Measurements from ENCODE around the gene DERA. TPM values are rescaled to one million over a fixed set of nuclear protein-coding genes. Genes with fewer than 3 reads are reported as not detected.

The DERA gene
- total RNA-seq, 2 experiments from 2014 or later, result 24.5 to 28.3 TPM

GRCh38 chr12:15987696-15988095 is 76.6 kb downstream of the DERA start:
- Mint-ChIP-seq H3K27me3 (no peaks in the 10 kb centered on the region), H3K27ac (no peak overlapping the region), H3K4me1 (ENCODE audit: low read depth) (no peaks in the 10 kb centered on the region), H3K4me3 (no peak overlapping the region), H3K36me3 (ENCODE audit: low read depth) (peaks cover 50% of the 10 kb centered on the region), H3K9me3 (no peaks in the 10 kb centered on the region)
- TF ChIP-seq, protein P1, sequence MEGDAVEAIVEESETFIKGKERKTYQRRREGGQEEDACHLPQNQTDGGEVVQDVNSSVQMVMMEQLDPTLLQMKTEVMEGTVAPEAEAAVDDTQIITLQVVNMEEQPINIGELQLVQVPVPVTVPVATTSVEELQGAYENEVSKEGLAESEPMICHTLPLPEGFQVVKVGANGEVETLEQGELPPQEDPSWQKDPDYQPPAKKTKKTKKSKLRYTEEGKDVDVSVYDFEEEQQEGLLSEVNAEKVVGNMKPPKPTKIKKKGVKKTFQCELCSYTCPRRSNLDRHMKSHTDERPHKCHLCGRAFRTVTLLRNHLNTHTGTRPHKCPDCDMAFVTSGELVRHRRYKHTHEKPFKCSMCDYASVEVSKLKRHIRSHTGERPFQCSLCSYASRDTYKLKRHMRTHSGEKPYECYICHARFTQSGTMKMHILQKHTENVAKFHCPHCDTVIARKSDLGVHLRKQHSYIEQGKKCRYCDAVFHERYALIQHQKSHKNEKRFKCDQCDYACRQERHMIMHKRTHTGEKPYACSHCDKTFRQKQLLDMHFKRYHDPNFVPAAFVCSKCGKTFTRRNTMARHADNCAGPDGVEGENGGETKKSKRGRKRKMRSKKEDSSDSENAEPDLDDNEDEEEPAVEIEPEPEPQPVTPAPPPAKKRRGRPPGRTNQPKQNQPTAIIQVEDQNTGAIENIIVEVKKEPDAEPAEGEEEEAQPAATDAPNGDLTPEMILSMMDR (IDR thresholded peaks at IDR 0.05), result no peak
- intact Hi-C loops (cut with micrococcal nuclease), result no loop called here
- CTCF ChIA-PET, result no interaction called here
- ATAC-seq, result no peak
- no peak for DNase-seq
- POLR2A ChIA-PET, result no interaction called here

- intact Hi-C loops (cut with micrococcal nuclease), result no loop called here
- TF ChIP-seq, protein P1 (IDR thresholded peaks at IDR 0.05), result no peak
- ATAC-seq (no peak), DNase-seq (no peak)
- H3K9me3 Mint-ChIP-seq, result no peaks in the 10 kb centered on the region
- no peaks in the 10 kb centered on the region for H3K4me1 Mint-ChIP-seq (ENCODE audit: low read depth)
- ChIA-PET POLR2A (no interaction called here), CTCF (no interaction called here)
- H3K27ac Mint-ChIP-seq, result no peak overlapping the region
- peaks cover 42% of the 10 kb centered on the region for H3K36me3 Mint-ChIP-seq (ENCODE audit: low read depth)
- H3K4me3 Mint-ChIP-seq, result no peak overlapping the region
- H3K27me3 Mint-ChIP-seq, result no peaks in the 10 kb centered on the region
Measured at GRCh38 chr12:15988983-15989755, 78.0 kb downstream of the DERA start.

DNA sequence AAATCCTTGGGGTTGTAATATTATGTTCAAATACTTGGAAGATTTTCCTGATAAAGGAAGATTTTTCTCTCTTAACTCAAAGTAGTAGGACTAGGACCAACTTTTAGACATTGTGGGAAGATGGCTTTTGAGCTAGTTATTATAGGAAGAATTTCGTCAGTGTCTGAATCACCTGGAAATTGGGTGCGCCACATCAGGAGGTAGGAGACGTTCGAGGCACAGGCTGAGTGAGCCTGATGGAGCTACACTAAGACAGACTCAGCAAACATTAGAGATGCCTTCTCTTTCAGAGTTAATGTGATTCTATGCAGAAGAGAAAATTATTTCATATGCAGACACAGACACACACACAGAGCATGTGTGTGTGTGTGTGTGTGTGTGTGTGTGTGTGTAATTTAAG is 84.7 kb downstream of the DERA start:
- no peaks in the 10 kb centered on the region for H3K27me3 Mint-ChIP-seq
- POLR2A ChIA-PET, result no interaction called here

GRCh38 chr12:15996254-15996653 is 85.1 kb downstream of the DERA start:
- ATAC-seq (no peak), DNase-seq (no peak)
- Mint-ChIP-seq H3K4me3 (no peak overlapping the region), H3K4me1 (ENCODE audit: low read depth) (no peaks in the 10 kb centered on the region), H3K27ac (no peak overlapping the region), H3K9me3 (no peaks in the 10 kb centered on the region), H3K36me3 (ENCODE audit: low read depth) (peaks cover 6% of the 10 kb centered on the region), H3K27me3 (no peaks in the 10 kb centered on the region)
- intact Hi-C loops (cut with micrococcal nuclease), result no loop called here
- CTCF ChIA-PET, result no interaction called here
- POLR2A ChIA-PET, result no interaction called here
- TF ChIP-seq, protein P1 (IDR thresholded peaks at IDR 0.05), result no peak

More for the DNA sequence above, 84.7 kb downstream of the DERA start:
- H3K36me3 Mint-ChIP-seq (ENCODE audit: low read depth), result peaks cover 9% of the 10 kb centered on the region
- ATAC-seq (no peak), DNase-seq (no peak)
- H3K4me1 Mint-ChIP-seq (ENCODE audit: low read depth), result no peaks in the 10 kb centered on the region
- intact Hi-C loops (cut with micrococcal nuclease), result no loop called here
- TF ChIP-seq, protein P1 (IDR thresholded peaks at IDR 0.05), result no peak
- no peak overlapping the region for H3K4me3 Mint-ChIP-seq
- H3K9me3 Mint-ChIP-seq, result no peaks in the 10 kb centered on the region
- H3K27ac Mint-ChIP-seq, result no peak overlapping the region
- CTCF ChIA-PET, result interaction anchor here (1.3 kb wide), 1 partner anchor 13 kb away, joined by 3 read pairs; no protein-coding TSS in a partner anchor

DNA sequence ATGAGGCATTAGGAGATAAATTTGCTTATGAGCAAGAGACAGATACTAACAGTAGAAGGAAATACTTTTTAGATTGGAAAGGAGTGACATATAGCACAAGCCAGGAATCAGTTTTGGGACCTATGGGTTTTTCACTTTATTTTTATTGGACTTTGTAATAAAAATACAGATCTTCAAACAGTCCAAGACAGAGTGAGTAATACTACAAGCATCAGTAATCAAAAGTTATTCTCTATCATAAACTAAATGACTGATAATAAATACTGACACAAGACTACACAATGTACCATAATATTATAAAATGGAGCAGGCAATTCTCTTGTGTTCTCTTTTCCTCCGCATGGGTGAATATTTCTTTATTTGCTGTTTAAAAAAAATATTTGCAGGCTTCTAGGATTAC is 85.8 kb downstream of the DERA start:
- TF ChIP-seq, protein P1 (IDR thresholded peaks at IDR 0.05), result no peak
- intact Hi-C loops (cut with micrococcal nuclease), result no loop called here
- Mint-ChIP-seq H3K4me3 (no peak overlapping the region), H3K9me3 (no peaks in the 10 kb centered on the region), H3K27me3 (no peaks in the 10 kb centered on the region), H3K4me1 (ENCODE audit: low read depth) (no peaks in the 10 kb centered on the region), H3K27ac (no peak overlapping the region), H3K36me3 (ENCODE audit: low read depth) (peaks cover 5% of the 10 kb centered on the region)
- ATAC-seq, result no peak
- POLR2A ChIA-PET, result no interaction called here
- DNase-seq, result no peak
- CTCF ChIA-PET, result no interaction called here
